ENCODE measurements around the gene PSD.

The PSD gene

GRCh38 chr10:102404361-102405107 lies 14.1 kb downstream of the PSD start:
- no peak for DNase-seq (ENCODE audit: low read depth in 2 of 2)

- DNase-seq (ENCODE audit: low read depth in 2 of 2): no peak
These were observed 15.5 kb downstream of the PSD start for GRCh38 chr10:102403115-102403514.

- no peak for DNase-seq (ENCODE audit: low read depth in 2 of 2)
These were observed 16.1 kb downstream of the PSD start for GRCh38 chr10:102402512-102402896.

GRCh38 chr10:102401735-102402511 lies 16.7 kb downstream of the PSD start:
- DNase-seq (ENCODE audit: low read depth in 2 of 2): no peak

- DNase-seq (ENCODE audit: low read depth in 2 of 2): no peak
These were observed 17.3 kb downstream of the PSD start for GRCh38 chr10:102401342-102401654.

- DNase-seq (ENCODE audit: low read depth in 2 of 2): no peak
These were observed 17.8 kb downstream of the PSD start for GRCh38 chr10:102400598-102401341.

GRCh38 chr10:102400076-102400475 lies 18.5 kb downstream of the PSD start:
- DNase-seq (ENCODE audit: low read depth in 2 of 2): no peak

GRCh38 chr10:102399217-102400021 lies 19.2 kb downstream of the PSD start:
- DNase-seq (ENCODE audit: low read depth in 2 of 2): peak; percentile 67 to 70

GRCh38 chr10:102398172-102399020 lies 20.2 kb downstream of the PSD start:
- DNase-seq (ENCODE audit: low read depth in 2 of 2): no peak

GRCh38 chr10:102397222-102398171 lies 21.1 kb downstream of the PSD start:
- no peak for DNase-seq (ENCODE audit: low read depth in 2 of 2)

- no peak for DNase-seq (ENCODE audit: low read depth in 2 of 2)
These were observed 21.8 kb downstream of the PSD start for GRCh38 chr10:102396730-102397151.

GRCh38 chr10:102396317-102396650 lies 22.3 kb downstream of the PSD start:
- no peak for DNase-seq (ENCODE audit: low read depth in 2 of 2)

- DNase-seq (ENCODE audit: low read depth in 2 of 2): peak; percentile 84 to 86
These were observed 22.9 kb downstream of the PSD start, which contains the start of gene NFKB2 for GRCh38 chr10:102395400-102396316. Gene NFKB2 (plus strand): TSS chr10:102395705. CDS start chr10:102395960, 255 bp downstream.

GRCh38 chr10:102394801-102395399 lies 23.7 kb downstream of the PSD start:
- DNase-seq (ENCODE audit: low read depth in 2 of 2): peak; percentile 27 to 35

GRCh38 chr10:102394079-102394800 lies 24.3 kb downstream of the PSD start:
- peak; percentile 98 to 99 for DNase-seq (ENCODE audit: low read depth in 2 of 2)

GRCh38 chr10:102393411-102394078 lies 25.0 kb downstream of the PSD start:
- no peak for DNase-seq (ENCODE audit: low read depth in 2 of 2)

- no peak for DNase-seq (ENCODE audit: low read depth in 2 of 2)
These were observed 26.3 kb downstream of the PSD start for GRCh38 chr10:102392306-102392705.
